Esophagus squamous epithelium (tissue), 4 donors: ENCODE data around the gene TRMU.

Experiments used
- CTCF ChIP-seq, 6 experiments: fragments of 450-650 bp in 4 of 6; fragments of 200-600 bp in 2 of 6; sonication (generic) in 2 of 6; IDR thresholded peaks; one replicate each; pipeline ENCODE4 v1.5.1; 2016 to 2019; ENCODE audit warnings: antibody characterized with exemption in 6 of 6, mild to moderate bottlenecking in 4 of 6, moderate library complexity in 4 of 6
- POLR2A ChIP-seq, 4 donors: fragments of 450-650 bp; IDR thresholded peaks; one replicate each; pipeline ENCODE4 v1.6.1; 2017; ENCODE audit warnings: antibody characterized with exemption in 4 of 4, mild to moderate bottlenecking in 4 of 4, moderate library complexity in 3 of 4

DNA sequence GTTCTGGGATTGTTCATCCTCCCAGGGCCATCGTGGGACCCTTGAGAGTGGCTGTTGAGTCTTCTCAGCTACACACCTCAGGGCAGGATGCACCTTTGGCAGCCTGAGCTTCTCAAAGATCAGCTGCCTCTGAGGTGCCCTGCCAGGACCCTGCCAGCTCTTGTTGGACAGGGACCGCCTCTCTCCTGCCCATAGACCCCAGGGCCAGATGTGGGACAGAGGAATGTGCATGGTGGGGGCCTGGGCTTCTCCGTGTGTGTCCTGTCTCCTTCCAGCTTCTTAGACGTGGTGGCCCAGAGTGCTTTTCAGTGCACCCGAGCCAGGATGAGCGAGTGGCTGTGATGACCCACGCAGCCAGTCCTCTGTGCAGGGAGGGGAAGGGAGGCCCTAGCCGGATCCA, 5.9 kb upstream of the TRMU start:
- TF ChIP-seq POLR2A (IDR thresholded peaks at IDR 0.05) (no peak), CTCF (IDR thresholded peaks at IDR 0.05) (no peak)
